Measurements from ENCODE around the gene B4GALT3. TPM values are rescaled to one million over a fixed set of nuclear protein-coding genes. Genes with fewer than 3 reads are reported as not detected.
A peak's percentile ranks its signal among the peaks of the same experiment; 100 is the strongest.

Gene B4GALT3
- total and polyA plus RNA-seq, 9 of the 15 experiments (the other 6 are each of a cell fraction or from before 2014, with no cell fraction given): 31.2 to 103 (median 46.1) TPM

DNA sequence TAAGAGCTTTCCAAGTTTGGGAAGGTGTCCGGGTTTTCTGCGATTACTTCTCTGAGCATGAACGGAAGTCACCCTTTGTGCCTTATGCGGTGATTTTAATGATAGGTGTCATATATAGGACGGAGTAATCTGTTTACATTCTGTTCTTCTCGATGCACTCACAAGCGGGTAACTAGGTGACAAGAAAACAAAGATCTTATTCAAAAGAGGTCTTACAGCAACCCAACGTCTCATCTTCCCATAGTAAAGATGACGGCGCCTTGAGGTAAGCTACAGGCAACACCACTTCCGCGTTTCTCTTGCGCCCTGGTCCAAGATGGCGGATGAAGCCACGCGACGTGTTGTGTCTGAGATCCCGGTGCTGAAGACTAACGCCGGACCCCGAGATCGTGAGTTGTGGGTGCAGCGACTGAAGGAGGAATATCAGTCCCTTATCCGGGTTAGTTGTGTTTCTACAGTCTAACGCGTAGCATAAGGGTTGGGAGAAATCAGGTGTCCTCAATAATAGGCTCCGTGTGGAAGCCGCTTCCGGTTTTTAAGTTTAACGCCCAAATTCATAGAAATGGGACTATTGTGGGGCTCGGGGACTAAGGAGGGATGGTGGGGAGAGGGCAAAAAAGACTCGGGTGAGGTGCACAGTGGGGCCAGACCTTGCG is 23.5 kb downstream of the B4GALT3 start, which contains the start of gene UFC1 (continued):
- TF ChIP-seq, protein P1, sequence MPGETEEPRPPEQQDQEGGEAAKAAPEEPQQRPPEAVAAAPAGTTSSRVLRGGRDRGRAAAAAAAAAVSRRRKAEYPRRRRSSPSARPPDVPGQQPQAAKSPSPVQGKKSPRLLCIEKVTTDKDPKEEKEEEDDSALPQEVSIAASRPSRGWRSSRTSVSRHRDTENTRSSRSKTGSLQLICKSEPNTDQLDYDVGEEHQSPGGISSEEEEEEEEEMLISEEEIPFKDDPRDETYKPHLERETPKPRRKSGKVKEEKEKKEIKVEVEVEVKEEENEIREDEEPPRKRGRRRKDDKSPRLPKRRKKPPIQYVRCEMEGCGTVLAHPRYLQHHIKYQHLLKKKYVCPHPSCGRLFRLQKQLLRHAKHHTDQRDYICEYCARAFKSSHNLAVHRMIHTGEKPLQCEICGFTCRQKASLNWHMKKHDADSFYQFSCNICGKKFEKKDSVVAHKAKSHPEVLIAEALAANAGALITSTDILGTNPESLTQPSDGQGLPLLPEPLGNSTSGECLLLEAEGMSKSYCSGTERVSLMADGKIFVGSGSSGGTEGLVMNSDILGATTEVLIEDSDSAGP (CRISPR knock-in tag; IDR thresholded peaks at IDR 0.05): no peak
- TF ChIP-seq NEUROD1 (IDR thresholded peaks at IDR 0.05; ENCODE audit: borderline replicate concordance, low read depth, low read length, partially characterized antibody) (peak; percentile 83), NRF1 (conservative IDR thresholded peaks at IDR 0.05 in 1 of 2, IDR thresholded peaks at IDR 0.05 in 1 of 2) (peak; percentile 73 to 75), YBX1 (IDR thresholded peaks at IDR 0.05) (no peak), BHLHE40 (IDR thresholded peaks at IDR 0.05; ENCODE audit: low read length) (0 out of 2 replicates have a peak, but pooled peaks have one; percentile 44), MYC (IDR thresholded peaks at IDR 0.05; ENCODE audit: low read depth, low read length) (peak; percentile 97), MYC (CRISPR knock-in tag; IDR thresholded peaks at IDR 0.05; ENCODE audit: borderline replicate concordance, low read depth) (peak; percentile 91), MAZ (CRISPR knock-in tag; conservative IDR thresholded peaks at IDR 0.05 in 1 of 2, IDR thresholded peaks at IDR 0.05 in 1 of 2) (peak in 1 of 2 experiments; percentile 44; a peak in 1 of 4 replicates), JUNB (CRISPR knock-in tag; conservative IDR thresholded peaks at IDR 0.05) (no peak), SMARCA5 (IDR thresholded peaks at IDR 0.05) (no peak), SMARCA4 (IDR thresholded peaks at IDR 0.05) (0 out of 2 replicates have a peak, but pooled peaks have one; percentile 16), YY1 (IDR thresholded peaks at IDR 0.05; ENCODE audit: borderline replicate concordance in 1 of 3, control insufficient read depth in 1 of 3, extremely low read depth in 1 of 3, insufficient read depth in 3 of 3, insufficient read length in 1 of 3, insufficient replicate concordance in 2 of 3, low read depth in 1 of 3, low read length in 2 of 3) (peak; percentile 97 to 100 (median 99)), L3MBTL2 (IDR thresholded peaks at IDR 0.05) (peak; percentile 48), MYNN (IDR thresholded peaks at IDR 0.05) (no peak), MYNN (CRISPR knock-in tag; IDR thresholded peaks at IDR 0.05) (no peak)
- TF ChIP-seq, protein P2, sequence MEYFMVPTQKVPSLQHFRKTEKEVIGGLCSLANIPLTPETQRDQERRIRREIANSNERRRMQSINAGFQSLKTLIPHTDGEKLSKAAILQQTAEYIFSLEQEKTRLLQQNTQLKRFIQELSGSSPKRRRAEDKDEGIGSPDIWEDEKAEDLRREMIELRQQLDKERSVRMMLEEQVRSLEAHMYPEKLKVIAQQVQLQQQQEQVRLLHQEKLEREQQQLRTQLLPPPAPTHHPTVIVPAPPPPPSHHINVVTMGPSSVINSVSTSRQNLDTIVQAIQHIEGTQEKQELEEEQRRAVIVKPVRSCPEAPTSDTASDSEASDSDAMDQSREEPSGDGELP (CRISPR knock-in tag; IDR thresholded peaks at IDR 0.05; ENCODE audit: borderline replicate concordance): peak; percentile 73; the same call in 1 of the 2 replicates
- TF ChIP-seq, protein P3, sequence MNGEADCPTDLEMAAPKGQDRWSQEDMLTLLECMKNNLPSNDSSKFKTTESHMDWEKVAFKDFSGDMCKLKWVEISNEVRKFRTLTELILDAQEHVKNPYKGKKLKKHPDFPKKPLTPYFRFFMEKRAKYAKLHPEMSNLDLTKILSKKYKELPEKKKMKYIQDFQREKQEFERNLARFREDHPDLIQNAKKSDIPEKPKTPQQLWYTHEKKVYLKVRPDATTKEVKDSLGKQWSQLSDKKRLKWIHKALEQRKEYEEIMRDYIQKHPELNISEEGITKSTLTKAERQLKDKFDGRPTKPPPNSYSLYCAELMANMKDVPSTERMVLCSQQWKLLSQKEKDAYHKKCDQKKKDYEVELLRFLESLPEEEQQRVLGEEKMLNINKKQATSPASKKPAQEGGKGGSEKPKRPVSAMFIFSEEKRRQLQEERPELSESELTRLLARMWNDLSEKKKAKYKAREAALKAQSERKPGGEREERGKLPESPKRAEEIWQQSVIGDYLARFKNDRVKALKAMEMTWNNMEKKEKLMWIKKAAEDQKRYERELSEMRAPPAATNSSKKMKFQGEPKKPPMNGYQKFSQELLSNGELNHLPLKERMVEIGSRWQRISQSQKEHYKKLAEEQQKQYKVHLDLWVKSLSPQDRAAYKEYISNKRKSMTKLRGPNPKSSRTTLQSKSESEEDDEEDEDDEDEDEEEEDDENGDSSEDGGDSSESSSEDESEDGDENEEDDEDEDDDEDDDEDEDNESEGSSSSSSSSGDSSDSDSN (IDR thresholded peaks at IDR 0.05; ENCODE audit: borderline replicate concordance in 1 of 2, low read depth in 2 of 2, low read length in 2 of 2): peak in 1 of 2 experiments; percentile 79; a peak in 1 of 4 replicates
- TF ChIP-seq, protein P4, sequence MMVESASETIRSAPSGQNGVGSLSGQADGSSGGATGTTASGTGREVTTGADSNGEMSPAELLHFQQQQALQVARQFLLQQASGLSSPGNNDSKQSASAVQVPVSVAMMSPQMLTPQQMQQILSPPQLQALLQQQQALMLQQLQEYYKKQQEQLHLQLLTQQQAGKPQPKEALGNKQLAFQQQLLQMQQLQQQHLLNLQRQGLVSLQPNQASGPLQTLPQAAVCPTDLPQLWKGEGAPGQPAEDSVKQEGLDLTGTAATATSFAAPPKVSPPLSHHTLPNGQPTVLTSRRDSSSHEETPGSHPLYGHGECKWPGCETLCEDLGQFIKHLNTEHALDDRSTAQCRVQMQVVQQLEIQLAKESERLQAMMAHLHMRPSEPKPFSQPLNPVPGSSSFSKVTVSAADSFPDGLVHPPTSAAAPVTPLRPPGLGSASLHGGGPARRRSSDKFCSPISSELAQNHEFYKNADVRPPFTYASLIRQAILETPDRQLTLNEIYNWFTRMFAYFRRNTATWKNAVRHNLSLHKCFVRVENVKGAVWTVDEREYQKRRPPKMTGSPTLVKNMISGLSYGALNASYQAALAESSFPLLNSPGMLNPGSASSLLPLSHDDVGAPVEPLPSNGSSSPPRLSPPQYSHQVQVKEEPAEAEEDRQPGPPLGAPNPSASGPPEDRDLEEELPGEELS (CRISPR knock-in tag; IDR thresholded peaks at IDR 0.05; ENCODE audit: borderline replicate concordance): no peak

All from K562 (cell line).